Activated T-helper 1 cell treated with anti-CD3 and anti-CD28 coated beads, Interleukin-2, amount 50 U/mL, for 16 hours (primary cell): Measurements from ENCODE around the gene ZFHX3.

Experiments
- DNase-seq, 2 donors: peaks; one replicate each; pipeline ENCODE4 v3.0.0-alpha.2; 2020; ENCODE audit warnings: low read depth in 1 of 2, low spot score in 1 of 2

Gene ZFHX3

GRCh38 chr16:72978212-72978611, 69.7 kb downstream of the ZFHX3 start:
- DNase-seq = no peak

GRCh38 chr16:72977127-72977526, 70.8 kb downstream of the ZFHX3 start:
- no peak for DNase-seq

- no peak for DNase-seq
Observed at GRCh38 chr16:72976438-72977064, 71.4 kb downstream of the ZFHX3 start.

GRCh38 chr16:72975809-72976437, 72.0 kb downstream of the ZFHX3 start:
- DNase-seq = no peak

- DNase-seq = no peak
Observed at GRCh38 chr16:72974142-72974769, 73.7 kb downstream of the ZFHX3 start.

GRCh38 chr16:72972878-72973571, 74.9 kb downstream of the ZFHX3 start:
- DNase-seq = no peak

GRCh38 chr16:72971370-72971769, 76.6 kb downstream of the ZFHX3 start:
- DNase-seq = no peak

GRCh38 chr16:72970656-72971055, 77.3 kb downstream of the ZFHX3 start:
- no peak for DNase-seq

GRCh38 chr16:72969812-72970211, 78.1 kb downstream of the ZFHX3 start:
- DNase-seq = no peak

GRCh38 chr16:72969146-72969545, 78.8 kb downstream of the ZFHX3 start:
- no peak for DNase-seq

- no peak for DNase-seq
Observed at GRCh38 chr16:72967941-72968340, 80.0 kb downstream of the ZFHX3 start.

GRCh38 chr16:72963533-72964315, 84.2 kb downstream of the ZFHX3 start:
- no peak for DNase-seq

- DNase-seq = no peak
Observed at GRCh38 chr16:72962347-72962746, 85.6 kb downstream of the ZFHX3 start.

- DNase-seq = no peak
Observed at GRCh38 chr16:72961863-72962262, 86.1 kb downstream of the ZFHX3 start.

- DNase-seq = no peak
Observed at GRCh38 chr16:72961115-72961832, 86.7 kb downstream of the ZFHX3 start.

- DNase-seq = no peak
Observed at GRCh38 chr16:72960101-72960500, 87.8 kb downstream of the ZFHX3 start.

- no peak for DNase-seq
Observed at GRCh38 chr16:72959301-72959996, 88.5 kb downstream of the ZFHX3 start.

- no peak for DNase-seq
Observed at GRCh38 chr16:72958522-72959076, 89.3 kb downstream of the ZFHX3 start.
